ENCODE measurements around the gene CD163L1.

Gene CD163L1

DNA sequence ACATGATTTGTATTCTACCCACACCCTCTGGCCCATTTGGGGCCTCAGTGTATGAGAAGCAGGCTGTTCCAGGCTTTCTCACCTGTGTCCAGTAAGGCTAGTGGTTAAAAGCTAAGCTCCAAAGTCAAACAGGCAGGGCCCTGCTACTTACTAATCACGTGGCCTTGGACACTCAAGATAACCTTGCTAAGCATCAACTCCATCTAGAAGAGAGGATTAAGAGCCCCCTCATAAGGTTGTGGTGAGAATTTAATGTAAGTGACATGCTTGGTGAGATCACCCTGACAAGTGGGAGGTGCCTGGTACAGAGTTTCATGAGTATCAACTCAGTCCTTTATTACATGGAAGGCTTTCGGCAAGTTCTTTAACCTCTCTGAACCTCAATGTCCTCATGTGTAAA lies 122.3 kb downstream of the CD163L1 start:
- DNase-seq, result no peak

DNA sequence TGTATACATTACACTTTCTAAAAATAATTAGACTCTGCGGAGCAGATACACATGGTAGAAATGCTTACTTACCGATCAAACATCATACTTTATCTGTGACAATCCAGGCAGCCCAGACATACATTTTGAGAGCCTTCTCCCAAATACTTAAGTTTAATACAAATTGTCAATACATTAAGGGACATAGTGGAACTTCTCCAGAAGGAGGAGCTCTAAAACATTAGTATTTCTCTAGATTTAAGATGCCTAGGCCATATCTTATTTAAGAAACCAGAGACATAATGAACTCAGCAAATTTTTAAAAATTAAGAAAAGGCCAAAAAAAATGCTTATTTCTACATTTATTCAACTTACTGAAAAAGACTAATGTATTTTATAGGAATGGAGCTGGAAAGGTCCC lies 124.0 kb downstream of the CD163L1 start:
- no peak for DNase-seq

DNA sequence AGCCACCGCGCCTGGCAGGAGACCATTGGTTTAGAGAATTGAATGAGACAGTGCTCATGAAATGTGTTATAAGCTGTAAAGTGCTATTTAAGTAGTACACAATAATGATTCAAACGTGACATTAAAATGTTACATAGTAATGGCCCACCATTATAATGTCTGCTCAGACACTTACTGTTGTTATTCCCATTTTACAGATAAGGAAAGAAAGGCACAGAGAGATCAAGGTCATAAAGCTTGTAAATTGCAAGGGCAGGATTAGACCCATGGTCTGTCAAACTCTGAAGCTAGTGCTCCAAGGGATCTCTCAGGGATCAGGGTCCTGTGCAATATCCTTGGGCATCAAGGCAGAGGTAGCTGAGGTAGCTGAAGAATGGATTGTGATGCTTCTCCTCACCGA lies 133.9 kb downstream of the CD163L1 start:
- DNase-seq, result no peak

Data from HCEC 1CT (cell line).